ENCODE measurements around the gene MED16.

GRCh38 chr19:896434-896833, 3.4 kb upstream of the MED16 start:
- TF ChIP-seq MEF2D (CRISPR knock-in tag; IDR thresholded peaks at IDR 0.05) = no peak
- no peak for TF ChIP-seq MYC (CRISPR knock-in tag; IDR thresholded peaks at IDR 0.05; ENCODE audit: borderline replicate concordance)
